ENCODE data around the gene SEMA3G. TPM values are rescaled to one million over a fixed set of nuclear protein-coding genes. Genes with fewer than 3 reads are reported as not detected.

Gene SEMA3G
- total RNA-seq, 5 donors from 2014 or later (not counting 1 experiment from before 2014, with no cell fraction given), result 0.75 to 1.9 (median 1.4) TPM

GRCh38 chr3:52432225-52432624 is 12.7 kb downstream of the SEMA3G start:
- ChIA-PET CTCF (no interaction called here), POLR2A (interaction anchor here in 1 of 2 donors (0.6 to 0.7 kb wide), 2 partner anchors 20 to 29 kb away, joined by 3 to 6 read pairs; no protein-coding TSS in a partner anchor)
- no peaks in the 10 kb centered on the region for H3K27me3 ChIP-seq (replicated peaks in 1 of 2; ENCODE audit: control insufficient read depth in 2 of 2, extremely low read depth in 1 of 2, insufficient read depth in 2 of 2, low read length in 1 of 2)
- 40% methylated on average over 2 of the region's 6 CpGs for WGBS (ENCODE audit: insufficient coverage)
- Mint-ChIP-seq H3K36me3 (no peaks in the 10 kb centered on the region), H3K4me1 (peaks cover 0 to 12% (median 0%) of the 10 kb centered on the region in 3 donors), H3K9me3 (no peaks in the 10 kb centered on the region), H3K27ac (peak overlapping the region in 1 of 2 donors; percentile 74), H3K4me3 (no peak overlapping the region), H3K27me3 (no peaks in the 10 kb centered on the region)
- no peaks in the 10 kb centered on the region for H3K4me1 ChIP-seq (ENCODE audit: control insufficient read depth in 1 of 2, extremely low read depth in 1 of 2, insufficient read depth in 2 of 2, low read length in 2 of 2)
- DNase-seq, result no peak
- no peaks in the 10 kb centered on the region for H3K9me3 ChIP-seq
- H3K27ac ChIP-seq (ENCODE audit: low read length), result no peak overlapping the region
- ATAC-seq (replicated peaks in 1 of 4), result no peak
- H3K4me3 ChIP-seq (ENCODE audit: control insufficient read depth in 1 of 2, extremely low read depth in 1 of 2, low read length in 1 of 2), result no peak overlapping the region
- H3K36me3 ChIP-seq (ENCODE audit: control insufficient read depth in 2 of 2, extremely low read depth in 1 of 2, insufficient read depth in 1 of 2, low read length in 1 of 2), result no peaks in the 10 kb centered on the region

GRCh38 chr3:52431459-52432223 is 13.3 kb downstream of the SEMA3G start:
- H3K27me3 Mint-ChIP-seq, result no peaks in the 10 kb centered on the region
- no peaks in the 10 kb centered on the region for H3K9me3 ChIP-seq
- no peaks in the 10 kb centered on the region for H3K36me3 ChIP-seq (ENCODE audit: control insufficient read depth in 2 of 2, extremely low read depth in 1 of 2, insufficient read depth in 1 of 2, low read length in 1 of 2)
- H3K4me3 Mint-ChIP-seq, result no peak overlapping the region
- H3K36me3 Mint-ChIP-seq, result no peaks in the 10 kb centered on the region
- CTCF ChIA-PET, result interaction anchor here in 1 of 2 donors (0.6 kb wide), 1 partner anchor 16 kb away, joined by 8 read pairs; no protein-coding TSS in a partner anchor
- no peaks in the 10 kb centered on the region for H3K9me3 Mint-ChIP-seq
- H3K4me1 Mint-ChIP-seq, result peaks cover 0 to 12% (median 0%) of the 10 kb centered on the region in 3 donors
- DNase-seq (no peak), ATAC-seq (replicated peaks in 1 of 4) (no peak)
- H3K4me1 ChIP-seq (ENCODE audit: control insufficient read depth in 1 of 2, extremely low read depth in 1 of 2, insufficient read depth in 2 of 2, low read length in 2 of 2), result no peaks in the 10 kb centered on the region
- H3K27me3 ChIP-seq (replicated peaks in 1 of 2; ENCODE audit: control insufficient read depth in 2 of 2, extremely low read depth in 1 of 2, insufficient read depth in 2 of 2, low read length in 1 of 2), result no peaks in the 10 kb centered on the region
- H3K27ac Mint-ChIP-seq, result peak overlapping the region in 1 of 2 donors; percentile 74
- 82% methylated on average over 8 of the region's 10 CpGs for WGBS (ENCODE audit: insufficient coverage)
- no peak overlapping the region for H3K27ac ChIP-seq (ENCODE audit: low read length)
- H3K4me3 ChIP-seq (ENCODE audit: control insufficient read depth in 1 of 2, extremely low read depth in 1 of 2, low read length in 1 of 2), result no peak overlapping the region
- POLR2A ChIA-PET, result interaction anchor here (0.7 kb wide), 2 partner anchors 20 to 137 kb away, joined by 3 read pairs; no protein-coding TSS in a partner anchor

GRCh38 chr3:52430416-52430810 is 14.5 kb downstream of the SEMA3G start:
- no peak overlapping the region for H3K4me3 Mint-ChIP-seq
- POLR2A ChIA-PET, result no interaction called here
- H3K27ac Mint-ChIP-seq, result no peak overlapping the region
- peaks cover 0 to 12% (median 0%) of the 10 kb centered on the region in 3 donors for H3K4me1 Mint-ChIP-seq
- DNase-seq (no peak), ATAC-seq (replicated peaks in 1 of 4) (no peak)
- no peaks in the 10 kb centered on the region for H3K4me1 ChIP-seq (ENCODE audit: control insufficient read depth in 1 of 2, extremely low read depth in 1 of 2, insufficient read depth in 2 of 2, low read length in 2 of 2)
- no peak overlapping the region for H3K4me3 ChIP-seq (ENCODE audit: control insufficient read depth in 1 of 2, extremely low read depth in 1 of 2, low read length in 1 of 2)
- no peaks in the 10 kb centered on the region for H3K36me3 Mint-ChIP-seq
- CTCF ChIA-PET, result no interaction called here
- H3K27me3 Mint-ChIP-seq, result no peaks in the 10 kb centered on the region
- H3K27ac ChIP-seq (ENCODE audit: low read length), result no peak overlapping the region
- H3K36me3 ChIP-seq (ENCODE audit: control insufficient read depth in 2 of 2, extremely low read depth in 1 of 2, insufficient read depth in 1 of 2, low read length in 1 of 2), result no peaks in the 10 kb centered on the region
- H3K9me3 Mint-ChIP-seq, result no peaks in the 10 kb centered on the region
- H3K9me3 ChIP-seq, result no peaks in the 10 kb centered on the region
- 90% methylated on average over 4 of the region's 9 CpGs for WGBS (ENCODE audit: insufficient coverage)
- no peaks in the 10 kb centered on the region for H3K27me3 ChIP-seq (replicated peaks in 1 of 2; ENCODE audit: control insufficient read depth in 2 of 2, extremely low read depth in 1 of 2, insufficient read depth in 2 of 2, low read length in 1 of 2)

GRCh38 chr3:52429779-52430415 is 15.0 kb downstream of the SEMA3G start:
- ChIA-PET POLR2A (interaction anchor here in 1 of 2 donors (0.6 kb wide), 1 partner anchor 252 kb away, joined by 3 read pairs; no protein-coding TSS in a partner anchor), CTCF (interaction anchor here in 1 of 2 donors (2.2 kb wide), 1 partner anchor 18 kb away, joined by 5 read pairs; no protein-coding TSS in a partner anchor)
- H3K27ac ChIP-seq (ENCODE audit: low read length), result no peak overlapping the region
- H3K4me3 ChIP-seq (ENCODE audit: control insufficient read depth in 1 of 2, extremely low read depth in 1 of 2, low read length in 1 of 2), result no peak overlapping the region
- no peaks in the 10 kb centered on the region for H3K36me3 Mint-ChIP-seq
- H3K36me3 ChIP-seq (ENCODE audit: control insufficient read depth in 2 of 2, extremely low read depth in 1 of 2, insufficient read depth in 1 of 2, low read length in 1 of 2), result no peaks in the 10 kb centered on the region
- WGBS (ENCODE audit: insufficient coverage), result 100% methylated on average over 1 of the region's 7 CpGs
- H3K4me1 ChIP-seq (ENCODE audit: control insufficient read depth in 1 of 2, extremely low read depth in 1 of 2, insufficient read depth in 2 of 2, low read length in 2 of 2), result no peaks in the 10 kb centered on the region
- no peak for DNase-seq
- H3K27me3 Mint-ChIP-seq, result no peaks in the 10 kb centered on the region
- H3K27ac Mint-ChIP-seq, result no peak overlapping the region
- no peak for ATAC-seq (replicated peaks in 1 of 4)
- H3K27me3 ChIP-seq (replicated peaks in 1 of 2; ENCODE audit: control insufficient read depth in 2 of 2, extremely low read depth in 1 of 2, insufficient read depth in 2 of 2, low read length in 1 of 2), result no peaks in the 10 kb centered on the region
- H3K4me3 Mint-ChIP-seq, result no peak overlapping the region
- H3K4me1 Mint-ChIP-seq, result peaks cover 0 to 12% (median 0%) of the 10 kb centered on the region in 3 donors
- no peaks in the 10 kb centered on the region for H3K9me3 ChIP-seq
- no peaks in the 10 kb centered on the region for H3K9me3 Mint-ChIP-seq

- POLR2A ChIA-PET, result interaction anchor here in 1 of 2 donors (0.6 kb wide), 1 partner anchor 253 kb away, joined by 3 read pairs; no protein-coding TSS in a partner anchor
Measured at GRCh38 chr3:52429031-52429430, 15.9 kb downstream of the SEMA3G start.

More at GRCh38 chr3:52429031-52429430, 15.9 kb downstream of the SEMA3G start:
- Mint-ChIP-seq H3K4me3 (no peak overlapping the region), H3K4me1 (peaks cover 0 to 9% (median 0%) of the 10 kb centered on the region in 3 donors), H3K27ac (no peak overlapping the region), H3K36me3 (no peaks in the 10 kb centered on the region), H3K9me3 (no peaks in the 10 kb centered on the region), H3K27me3 (no peaks in the 10 kb centered on the region)
- H3K4me3 ChIP-seq (ENCODE audit: control insufficient read depth in 1 of 2, extremely low read depth in 1 of 2, low read length in 1 of 2), result no peak overlapping the region
- H3K4me1 ChIP-seq (ENCODE audit: control insufficient read depth in 1 of 2, extremely low read depth in 1 of 2, insufficient read depth in 2 of 2, low read length in 2 of 2), result no peaks in the 10 kb centered on the region
- H3K27me3 ChIP-seq (replicated peaks in 1 of 2; ENCODE audit: control insufficient read depth in 2 of 2, extremely low read depth in 1 of 2, insufficient read depth in 2 of 2, low read length in 1 of 2), result no peaks in the 10 kb centered on the region
- no peak for DNase-seq
- CTCF ChIA-PET, result interaction anchor here in 1 of 2 donors (2.1 to 2.2 kb wide), 2 partner anchors 17 kb away, joined by 5 to 8 read pairs; no protein-coding TSS in a partner anchor
- H3K9me3 ChIP-seq, result no peaks in the 10 kb centered on the region
- no peak overlapping the region for H3K27ac ChIP-seq (ENCODE audit: low read length)
- no CpG with 5 or more reads among the region's 3 CpGs for WGBS (ENCODE audit: insufficient coverage)
- no peaks in the 10 kb centered on the region for H3K36me3 ChIP-seq (ENCODE audit: control insufficient read depth in 2 of 2, extremely low read depth in 1 of 2, insufficient read depth in 1 of 2, low read length in 1 of 2)
- no peak for ATAC-seq (replicated peaks in 1 of 4)
